Activated CD4-positive, alpha-beta T cell treated with anti-CD3 and anti-CD28 coated beads, Interleukin-2, amount 50 U/mL, for 1 hour (primary cell): Measurements from ENCODE around the gene TGFB2.
"Not testable (repeated sequence)": the region's sequence is repeated elsewhere in the genome, so short reads cannot be mapped to it uniquely, and the experiment has no call there.

Experiments used
- DNase-seq: peaks from one replicate; pipeline ENCODE4 v3.0.0-alpha.2; 2020

TGFB2 gene

DNA sequence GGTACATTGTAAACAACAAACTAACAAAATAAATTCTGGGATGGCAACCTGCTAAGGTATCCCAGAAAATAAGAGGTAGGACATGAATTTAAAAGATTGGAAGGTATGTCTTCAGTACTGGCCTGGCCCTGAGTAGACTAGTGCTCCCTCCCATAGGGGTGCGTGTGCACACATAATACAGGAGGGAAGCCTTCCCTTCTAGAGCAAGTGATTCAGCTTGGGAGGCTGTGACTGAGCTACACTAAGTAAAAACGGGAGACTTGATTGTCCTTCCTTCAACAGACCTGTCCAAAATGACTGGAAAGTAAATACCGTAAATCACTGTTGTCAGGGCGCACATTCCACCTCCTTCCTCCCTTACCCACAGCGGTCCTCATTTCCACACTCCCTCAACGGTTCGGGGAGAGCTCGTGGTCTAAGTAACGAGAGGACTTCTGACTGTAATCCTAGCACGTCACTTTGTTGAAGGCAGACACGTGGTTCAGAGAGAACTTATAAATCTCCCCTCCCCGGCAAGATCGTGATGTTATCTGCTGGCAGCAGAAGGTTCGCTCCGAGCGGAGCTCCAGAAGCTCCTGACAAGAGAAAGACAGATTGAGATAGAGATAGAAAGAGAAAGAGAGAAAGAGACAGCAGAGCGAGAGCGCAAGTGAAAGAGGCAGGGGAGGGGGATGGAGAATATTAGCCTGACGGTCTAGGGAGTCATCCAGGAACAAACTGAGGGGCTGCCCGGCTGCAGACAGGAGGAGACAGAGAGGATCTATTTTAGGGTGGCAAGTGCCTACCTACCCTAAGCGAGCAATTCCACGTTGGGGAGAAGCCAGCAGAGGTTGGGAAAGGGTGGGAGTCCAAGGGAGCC lies at the start of gene TGFB2:
TSS of gene TGFB2 (plus strand) at position 523 of the 859 bp plus-strand sequence. CDS start 1,366 bp downstream, outside the sequence.
- DNase-seq: no peak

DNA sequence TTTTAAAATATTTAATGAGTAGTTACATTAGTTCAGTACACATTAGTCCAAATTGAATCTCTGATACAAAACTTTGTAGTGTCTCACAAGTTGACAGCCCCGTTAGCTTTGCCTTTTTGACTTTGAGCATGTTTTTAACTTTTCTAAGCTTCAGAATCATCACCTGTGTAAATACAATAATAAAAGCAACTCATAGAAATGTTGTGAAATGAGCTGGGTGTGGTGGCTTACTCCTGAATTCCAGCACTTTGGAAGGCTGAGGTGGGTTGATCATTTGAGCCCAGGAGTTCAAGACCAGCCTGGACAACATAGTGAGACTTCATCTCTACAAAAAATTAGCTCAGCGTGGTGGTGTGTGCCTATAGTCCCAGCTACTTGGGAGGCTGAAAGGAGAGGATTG lies 49.0 kb upstream of the TGFB2 start:
- no peak for DNase-seq

DNA sequence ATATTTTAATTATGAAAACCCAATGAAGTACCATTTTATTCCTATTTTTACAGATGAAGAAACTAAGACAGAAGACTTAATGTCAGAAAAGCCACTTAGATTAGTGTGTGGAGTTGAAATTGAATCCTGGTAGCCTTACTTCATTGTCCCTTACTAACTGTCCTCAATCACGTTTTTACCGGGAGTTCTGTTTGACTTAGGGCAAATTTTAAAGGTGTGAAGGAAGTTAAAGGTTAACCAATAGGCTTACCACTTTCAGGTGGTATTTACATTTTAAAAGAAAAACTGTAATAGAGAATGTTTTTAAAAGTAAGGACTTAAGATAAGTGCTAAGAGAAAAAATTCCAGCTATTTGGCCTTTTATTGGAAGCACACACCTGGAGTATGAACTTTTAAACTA lies 47.7 kb upstream of the TGFB2 start:
- DNase-seq: no peak

- DNase-seq: no peak
Observed at GRCh38 chr1:218297867-218298266, 47.3 kb upstream of the TGFB2 start.

GRCh38 chr1:218298398-218298797 lies 46.7 kb upstream of the TGFB2 start:
- no peak for DNase-seq

GRCh38 chr1:218299416-218299815 lies 45.7 kb upstream of the TGFB2 start:
- no peak for DNase-seq

- no peak for DNase-seq
Observed at GRCh38 chr1:218301217-218301616, 43.9 kb upstream of the TGFB2 start.

GRCh38 chr1:218302155-218302554 lies 43.0 kb upstream of the TGFB2 start:
- no peak for DNase-seq

GRCh38 chr1:218303176-218303879 lies 41.8 kb upstream of the TGFB2 start:
- DNase-seq: no peak

DNA sequence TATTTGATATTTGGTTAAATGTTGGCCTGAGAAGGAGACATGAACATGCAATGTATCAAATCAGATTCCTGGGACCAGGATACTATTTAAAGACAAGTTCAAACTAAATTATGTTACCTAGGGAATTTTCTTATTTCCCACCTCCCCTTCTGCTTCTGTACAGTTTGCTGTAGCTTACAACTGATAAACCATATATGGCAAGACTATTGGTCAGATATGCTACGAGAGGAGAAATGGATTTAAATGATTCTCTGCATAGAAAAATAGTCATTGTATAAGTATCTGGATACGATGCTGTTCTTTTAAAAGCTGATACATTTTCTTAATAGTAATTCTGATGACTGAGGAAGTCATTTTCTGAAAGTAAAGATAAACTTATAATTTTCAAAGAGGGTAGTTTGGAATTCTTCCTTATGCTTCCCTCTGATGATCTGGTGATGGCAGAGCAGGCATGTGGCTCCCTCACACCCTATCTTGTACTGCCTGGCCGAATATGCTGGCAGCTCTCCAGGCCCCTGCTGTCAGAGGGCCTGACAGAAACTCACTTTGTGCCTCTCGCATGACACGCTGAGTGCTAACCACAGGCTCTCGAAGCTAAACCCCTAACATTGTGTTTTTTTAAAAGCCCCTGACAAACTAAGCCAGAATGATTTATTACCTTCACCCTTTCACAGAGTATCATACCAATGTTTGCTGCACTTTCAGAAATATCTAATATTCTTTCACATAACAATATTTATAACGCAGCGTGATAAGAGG lies 40.7 kb upstream of the TGFB2 start:
- no peak for DNase-seq

DNA sequence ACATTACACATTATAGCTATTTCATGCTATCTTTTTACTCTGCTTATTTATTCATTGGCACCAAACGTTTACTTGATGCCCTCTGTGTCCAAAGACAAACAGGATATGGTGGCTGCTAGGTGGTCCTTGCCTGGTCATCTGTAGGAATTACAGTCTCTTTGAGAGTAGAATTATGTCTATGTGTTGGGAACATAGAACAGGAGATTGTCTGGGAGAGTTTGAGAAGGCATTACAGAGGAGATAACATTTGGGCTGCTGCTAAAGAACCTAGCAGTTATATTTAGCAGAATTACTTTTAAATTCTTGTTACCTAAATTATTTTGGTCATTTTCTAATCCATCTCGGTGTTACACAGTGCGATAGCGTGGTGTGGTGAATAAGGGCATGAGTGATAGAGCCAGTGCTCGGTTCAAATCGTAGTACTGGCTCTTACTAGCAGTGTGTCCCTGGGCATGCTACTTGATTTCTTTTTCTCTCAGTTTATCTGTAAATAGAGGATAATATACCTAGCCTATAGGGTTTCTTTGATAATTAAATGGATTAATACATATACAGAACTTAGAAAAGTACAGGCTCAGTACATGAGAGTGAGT lies 39.6 kb upstream of the TGFB2 start:
- no peak for DNase-seq

GRCh38 chr1:218312509-218312908 lies 32.6 kb upstream of the TGFB2 start:
- no peak for DNase-seq

- no peak for DNase-seq
Observed at GRCh38 chr1:218314316-218314715, 30.8 kb upstream of the TGFB2 start.

DNA sequence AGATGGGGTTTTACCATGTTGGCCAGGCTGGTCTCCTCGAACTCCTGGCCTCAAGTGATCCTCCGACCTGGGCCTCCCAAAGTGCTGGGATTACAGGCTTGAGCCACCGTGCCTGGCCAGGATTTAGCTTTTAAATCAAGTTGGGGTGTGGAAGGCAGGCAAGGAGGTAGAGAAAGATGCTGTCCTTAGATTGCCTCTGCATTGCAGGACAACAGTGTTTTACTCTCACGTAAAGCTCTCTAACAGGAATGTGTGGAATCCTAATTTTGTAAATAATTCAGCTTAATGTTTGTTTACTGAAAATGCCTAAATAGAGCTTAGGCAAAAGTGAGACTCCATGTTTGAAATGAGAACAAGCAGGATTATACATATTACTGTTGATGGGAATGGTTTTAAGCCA lies 29.5 kb upstream of the TGFB2 start:
- DNase-seq: no peak

GRCh38 chr1:218317061-218317460 lies 28.1 kb upstream of the TGFB2 start:
- DNase-seq: no peak

GRCh38 chr1:218320182-218320581 lies 25.0 kb upstream of the TGFB2 start:
- DNase-seq: not testable (repeated sequence)

DNA sequence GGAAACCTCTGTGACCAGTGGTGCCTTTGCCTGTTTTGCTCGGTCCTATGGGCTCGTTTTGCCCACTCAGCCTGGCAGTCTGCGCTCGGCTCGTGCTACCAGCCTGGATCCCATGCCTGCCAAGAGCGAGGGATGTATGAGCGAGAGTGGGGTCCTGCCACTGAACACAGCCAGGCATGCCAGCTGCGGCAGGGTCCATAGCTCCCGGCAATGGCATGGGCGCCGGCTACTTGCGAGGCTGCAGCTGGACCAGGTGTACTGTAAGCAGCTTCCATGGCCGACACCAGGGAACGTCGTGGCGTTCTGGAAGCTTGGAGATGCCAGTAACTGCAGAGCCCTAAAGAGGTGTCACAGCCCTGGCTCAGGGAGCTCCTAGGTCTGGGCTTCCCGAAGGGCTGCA lies 22.4 kb upstream of the TGFB2 start:
- no peak for DNase-seq

- no peak for DNase-seq
Observed at GRCh38 chr1:218323568-218324225, 21.4 kb upstream of the TGFB2 start.

GRCh38 chr1:218324226-218324580 lies 20.9 kb upstream of the TGFB2 start:
- DNase-seq: no peak

DNA sequence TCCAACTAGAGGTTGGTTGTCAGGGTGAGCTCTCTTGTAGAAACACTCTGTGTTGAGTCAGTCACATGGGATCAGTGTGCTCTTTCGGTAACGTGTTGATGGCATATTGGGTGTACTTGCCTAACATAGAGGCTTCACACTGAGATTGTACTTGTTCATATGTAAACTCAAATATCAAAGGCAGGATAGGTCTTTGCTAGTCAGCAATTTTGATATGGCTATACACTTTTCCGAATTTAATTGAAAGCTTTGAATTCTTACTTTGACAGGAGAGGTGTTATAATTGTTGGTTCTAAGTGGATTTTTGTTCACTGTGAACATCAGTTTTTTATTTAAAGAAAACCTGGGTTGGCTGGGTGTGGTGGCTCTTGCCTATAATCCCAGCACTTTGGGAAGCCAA lies 16.4 kb upstream of the TGFB2 start:
- DNase-seq: no peak

- no peak for DNase-seq
Observed at GRCh38 chr1:218330043-218330623, 15.0 kb upstream of the TGFB2 start.

DNA sequence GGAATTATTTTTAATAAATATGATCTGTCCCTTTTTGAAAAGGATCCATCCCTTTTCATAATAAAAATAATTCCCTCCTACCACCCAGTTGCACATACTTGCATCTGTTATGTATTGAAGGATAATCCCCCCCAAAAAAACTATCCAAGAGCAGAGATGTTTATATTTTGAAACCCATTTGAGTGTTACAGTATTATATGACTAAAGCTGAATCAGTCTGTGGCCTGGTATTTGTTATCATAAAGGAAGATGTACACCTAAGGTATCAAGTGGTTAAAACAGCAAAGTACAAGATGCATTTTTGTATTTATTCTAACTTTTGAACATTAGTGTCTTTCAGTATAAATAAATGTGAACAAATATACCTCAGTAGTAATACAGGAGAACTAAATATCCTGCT lies 12.7 kb upstream of the TGFB2 start:
- DNase-seq: no peak
